Measurements from ENCODE around the gene POLR2B. TPM values are rescaled to one million over a fixed set of nuclear protein-coding genes. Genes with fewer than 3 reads are reported as not detected.

The POLR2B gene
- total RNA-seq, 1 donor from 2014 or later = 135 TPM

Other genes starting within 250 kb of the POLR2B start
- not detected for gene SPINK2, start 157.2 kb upstream of the POLR2B start, total RNA-seq (ENCODE audit: unreplicated experiment)
- gene REST, start 71.0 kb upstream of the POLR2B start, total RNA-seq (ENCODE audit: unreplicated experiment) = 1.5 TPM
- 10.3 TPM for gene NOA1, start 1.3 kb upstream of the POLR2B start, total RNA-seq (ENCODE audit: unreplicated experiment)
- not detected for gene IGFBP7, start 131.5 kb downstream of the POLR2B start, total RNA-seq (ENCODE audit: unreplicated experiment)